GM18517 (cell line): ENCODE measurements around the gene BRD3OS.
"Not testable (repeated sequence)": the region's sequence is repeated elsewhere in the genome, so short reads cannot be mapped to it uniquely, and the experiment has no call there.

Experiments
- ATAC-seq: cut with Tn5 transposase; IDR thresholded peaks from one replicate; pipeline ENCODE4 v1.9.1; 2021; ENCODE audit warnings: mild to moderate bottlenecking, moderate library complexity; ENCODE audit not compliant: unreplicated experiment

BRD3OS gene

DNA sequence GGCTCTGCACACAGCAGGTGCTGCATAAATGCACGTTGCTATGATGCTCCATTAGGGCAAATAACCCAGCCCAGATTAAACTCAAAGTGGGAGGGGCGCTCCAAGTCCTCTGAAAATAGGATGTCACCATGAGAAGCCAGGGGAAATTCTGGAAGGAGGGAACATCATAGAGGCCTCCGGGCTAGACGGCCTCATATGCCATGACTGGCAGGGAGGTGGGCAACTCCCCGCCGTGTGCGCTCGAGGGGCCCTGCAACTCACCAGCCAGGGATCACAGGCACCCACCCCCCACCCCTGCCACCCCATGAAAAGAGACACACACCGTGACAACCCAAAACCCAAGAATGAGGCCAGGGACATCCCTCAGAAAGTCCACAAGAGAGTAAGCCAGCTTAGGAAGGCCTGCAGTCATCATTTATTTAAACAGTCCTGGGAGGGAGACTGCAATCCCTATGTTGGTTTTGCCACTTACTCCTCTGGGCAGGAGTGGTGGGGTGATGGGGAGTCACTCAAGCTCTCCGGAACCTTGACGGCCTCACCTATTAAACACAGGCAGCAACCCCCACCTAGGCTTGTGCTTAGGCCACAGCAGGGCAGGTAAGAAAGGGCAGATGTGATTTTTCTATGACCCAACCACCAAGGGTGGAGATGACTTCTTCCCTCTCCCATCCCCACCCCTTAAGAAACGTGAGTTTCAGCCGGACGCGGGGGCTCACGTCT lies 37.2 kb upstream of the BRD3OS start:
- ATAC-seq = no peak

DNA sequence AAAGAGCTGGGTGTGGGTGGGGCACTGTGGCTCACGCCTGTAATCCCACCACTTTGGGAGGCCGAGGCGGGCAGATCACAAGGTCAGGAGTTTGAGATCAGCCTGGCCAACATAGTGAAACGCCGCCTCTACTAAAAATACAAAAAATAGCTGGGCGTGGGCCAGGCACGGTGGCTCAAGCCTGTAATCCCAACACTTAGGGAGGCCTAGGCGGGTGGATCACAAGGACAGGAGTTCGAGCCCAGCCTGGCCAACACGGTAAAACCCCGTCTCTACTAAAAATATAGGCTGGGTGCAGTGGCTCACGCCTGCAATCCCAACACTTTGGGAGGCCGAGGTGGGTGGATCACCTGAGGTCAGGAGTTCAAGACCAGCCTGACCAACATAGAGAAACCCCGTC lies 36.5 kb upstream of the BRD3OS start:
- not testable (repeated sequence) for ATAC-seq

DNA sequence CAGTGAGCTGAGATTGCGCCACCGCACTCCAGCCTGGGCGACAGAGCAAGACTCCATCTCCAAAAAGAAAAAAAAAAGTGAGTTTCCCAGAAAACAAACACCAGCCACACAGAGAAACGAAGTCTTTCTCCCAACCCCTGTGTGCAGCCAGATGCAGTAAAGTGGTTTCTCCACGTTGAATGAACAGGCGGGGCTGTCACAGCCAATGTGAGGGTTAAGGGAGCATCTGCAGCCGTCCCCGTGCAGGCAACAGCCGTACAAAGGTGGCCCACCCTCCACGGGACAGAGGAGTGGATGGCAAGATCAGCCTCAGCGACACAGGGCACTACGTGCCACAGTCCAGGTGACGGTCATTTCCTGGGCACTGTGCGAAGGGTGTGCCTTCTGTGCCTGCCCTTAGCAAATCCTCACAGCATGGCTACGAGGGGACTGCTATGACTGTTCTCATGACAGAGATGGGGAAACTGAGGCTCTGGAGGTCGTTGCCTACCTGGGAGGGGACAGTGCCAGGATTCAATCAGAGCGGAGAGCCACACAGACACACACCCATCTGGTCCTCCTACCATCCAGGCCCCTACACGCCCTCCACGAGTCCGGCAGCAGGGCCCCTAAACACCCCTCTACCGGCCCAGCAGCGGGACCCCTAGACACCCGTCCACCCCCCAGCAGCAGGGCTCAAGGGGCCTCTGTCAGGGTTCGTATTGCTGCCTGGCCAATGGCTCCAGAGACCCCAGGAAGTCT lies 35.5 kb upstream of the BRD3OS start:
- ATAC-seq = no peak

DNA sequence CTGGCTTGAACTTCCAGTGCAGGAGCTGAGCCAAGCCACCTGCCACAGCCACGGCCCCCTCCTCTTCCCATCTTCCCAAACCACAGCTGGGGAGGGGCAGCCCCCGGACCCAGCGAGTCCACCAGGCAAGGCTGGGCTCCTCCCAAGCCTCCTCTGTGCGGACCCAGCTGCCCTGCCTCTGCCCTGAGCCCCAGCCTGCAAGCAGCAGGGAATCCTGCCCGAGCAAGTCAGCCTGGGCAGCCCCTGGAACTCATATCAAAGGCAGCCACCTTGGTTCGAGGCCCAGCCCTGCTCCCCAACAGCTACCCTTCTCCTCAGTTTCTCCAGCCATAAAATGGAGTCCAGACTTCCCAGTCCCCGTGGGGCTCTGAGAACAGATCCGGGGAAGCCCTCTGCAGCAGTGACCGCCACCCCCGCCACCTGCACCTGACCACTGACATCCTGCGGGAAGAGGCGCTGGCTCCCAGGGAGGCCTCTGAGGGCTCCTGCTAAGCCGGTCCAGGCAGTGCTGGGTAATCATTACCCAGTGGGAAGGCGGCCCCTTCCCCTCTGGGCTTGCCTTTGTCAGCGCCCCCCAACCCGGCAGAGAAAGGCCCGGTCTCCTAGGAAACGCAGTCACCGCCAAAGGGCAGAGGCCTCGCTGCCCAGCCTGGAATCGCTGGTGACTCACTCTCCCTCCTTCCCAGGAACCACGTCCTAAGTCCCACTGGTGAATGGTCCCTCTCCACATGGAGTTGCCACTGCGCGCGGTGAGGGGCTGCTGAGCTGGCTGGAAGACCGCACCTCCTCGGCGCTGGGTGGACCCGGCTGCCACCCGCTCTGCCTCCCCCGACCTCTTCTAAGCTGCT lies 34.7 kb upstream of the BRD3OS start:
- no peak for ATAC-seq

DNA sequence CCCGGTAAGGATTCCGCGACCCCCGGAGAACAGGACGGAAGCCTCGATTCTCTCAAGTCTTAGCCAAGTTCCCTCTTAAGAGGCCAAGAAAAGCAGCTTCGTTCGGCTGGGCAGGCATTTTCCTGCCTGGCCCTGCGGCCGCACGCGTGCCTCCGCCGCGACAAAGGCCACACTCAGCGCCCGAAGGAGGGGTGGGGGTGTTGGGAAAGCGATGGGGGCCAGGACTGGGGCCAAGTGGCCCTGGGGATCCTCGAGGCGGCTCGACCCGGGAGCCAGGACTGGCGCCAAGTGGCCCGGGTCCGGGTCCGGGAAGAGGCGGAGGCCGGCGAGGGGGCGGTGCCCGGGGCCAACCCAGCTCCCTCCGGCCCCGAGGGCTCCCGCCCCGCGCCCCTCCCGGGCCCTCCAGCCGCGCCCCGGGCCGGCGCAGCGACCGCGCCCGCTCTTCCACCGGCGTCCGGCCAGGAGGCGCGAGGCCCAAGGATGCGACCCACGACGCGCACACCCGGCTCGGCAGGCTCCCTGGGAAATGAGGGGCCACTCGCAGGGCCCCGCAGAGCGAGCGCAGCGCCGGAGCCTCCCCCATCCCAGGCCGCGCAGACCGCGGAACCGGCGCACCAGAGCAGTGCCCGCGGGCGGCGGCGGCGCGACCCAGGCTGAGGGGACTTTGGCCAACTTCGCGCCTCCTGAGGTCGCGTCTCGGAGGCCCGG lies 33.9 kb upstream of the BRD3OS start:
- ATAC-seq = no peak

DNA sequence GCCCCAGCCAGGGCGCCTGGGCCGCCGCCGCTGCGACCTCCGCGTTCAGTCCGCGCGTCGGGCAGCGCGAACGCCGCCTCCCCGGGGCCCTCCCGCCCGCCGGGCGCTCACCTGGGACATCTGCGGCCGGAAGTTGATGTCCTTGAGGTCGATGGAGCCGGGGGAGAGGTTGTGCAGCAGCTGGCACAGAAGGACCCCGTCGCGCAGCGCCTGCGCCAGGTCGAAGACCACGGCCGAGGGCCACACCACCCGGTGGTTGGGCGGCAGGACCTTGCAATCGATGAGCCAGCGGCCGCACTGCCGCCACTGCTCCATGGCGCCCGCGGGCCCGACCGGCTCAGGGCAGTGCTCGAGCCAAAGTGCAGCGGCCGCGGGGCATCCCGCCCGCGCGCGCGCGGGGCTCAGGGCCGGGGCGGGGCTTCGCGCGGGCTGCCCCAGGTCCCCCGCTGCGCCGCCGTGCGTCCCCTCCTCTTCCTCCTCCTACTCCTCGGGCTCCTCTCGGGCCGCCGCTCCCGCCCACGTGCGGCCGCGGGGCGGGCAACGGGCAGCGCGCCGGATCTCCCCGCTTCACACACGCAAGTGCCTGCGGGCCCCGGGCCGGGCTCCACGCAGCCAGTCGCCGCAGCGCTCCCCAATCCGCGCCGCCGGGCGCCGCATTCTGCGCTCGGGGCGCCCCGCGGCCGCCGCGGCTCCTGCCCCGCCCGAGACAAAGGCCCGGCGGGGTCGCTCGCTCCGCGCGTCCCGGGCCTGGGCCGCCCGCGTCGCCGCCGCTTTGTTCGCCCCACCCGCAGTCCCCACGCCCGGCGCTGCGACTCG lies 33.1 kb upstream of the BRD3OS start, which contains the start of gene VAV2:
Gene VAV2 (minus strand): TSS at position 361 of the 816 bp plus-strand sequence. CDS start 46 bp downstream, at position 315.
- ATAC-seq = peak; percentile 50

DNA sequence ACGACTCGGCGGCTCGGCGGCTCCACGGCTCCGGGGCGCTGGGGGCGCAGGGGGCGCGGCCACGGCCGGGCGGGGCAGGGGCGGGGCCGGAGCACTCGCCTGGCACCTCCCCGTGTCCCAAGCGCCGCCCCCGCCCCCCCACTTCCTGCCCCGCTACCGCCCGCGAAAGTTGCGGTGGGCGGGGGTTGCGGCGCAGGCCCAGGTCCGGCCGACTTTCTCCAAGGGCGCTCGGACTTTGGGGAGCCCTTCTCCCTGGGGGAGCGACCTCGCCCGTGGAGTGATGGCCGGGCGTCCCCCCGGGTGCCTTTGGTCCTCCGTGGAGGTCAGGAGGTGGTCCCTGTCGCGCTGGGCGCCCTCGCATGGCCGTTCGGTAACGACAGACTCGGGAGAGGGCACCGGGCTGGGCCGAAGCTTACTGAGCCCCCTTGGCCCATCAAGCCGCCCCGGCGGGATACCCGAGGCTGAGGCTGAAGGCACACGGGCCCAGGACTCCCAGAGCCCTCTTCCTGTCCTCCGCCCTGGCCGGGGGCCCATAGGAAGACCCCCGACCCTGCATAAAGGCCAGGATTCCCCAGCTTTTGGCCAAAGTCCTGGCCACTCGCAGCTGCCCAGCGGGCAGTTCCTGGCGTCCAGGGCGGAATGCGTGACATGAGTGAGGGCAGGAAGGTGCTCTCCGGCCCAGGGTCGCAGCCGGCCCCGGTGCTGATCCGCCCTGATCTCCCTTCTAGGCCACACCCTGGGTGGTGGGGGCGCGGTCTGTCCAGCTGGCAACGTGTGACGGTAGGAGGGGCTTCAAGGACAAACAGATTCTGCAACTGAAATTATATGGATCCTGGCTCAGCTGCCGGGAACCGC lies 32.3 kb upstream of the BRD3OS start:
- ATAC-seq = peak; percentile 31

DNA sequence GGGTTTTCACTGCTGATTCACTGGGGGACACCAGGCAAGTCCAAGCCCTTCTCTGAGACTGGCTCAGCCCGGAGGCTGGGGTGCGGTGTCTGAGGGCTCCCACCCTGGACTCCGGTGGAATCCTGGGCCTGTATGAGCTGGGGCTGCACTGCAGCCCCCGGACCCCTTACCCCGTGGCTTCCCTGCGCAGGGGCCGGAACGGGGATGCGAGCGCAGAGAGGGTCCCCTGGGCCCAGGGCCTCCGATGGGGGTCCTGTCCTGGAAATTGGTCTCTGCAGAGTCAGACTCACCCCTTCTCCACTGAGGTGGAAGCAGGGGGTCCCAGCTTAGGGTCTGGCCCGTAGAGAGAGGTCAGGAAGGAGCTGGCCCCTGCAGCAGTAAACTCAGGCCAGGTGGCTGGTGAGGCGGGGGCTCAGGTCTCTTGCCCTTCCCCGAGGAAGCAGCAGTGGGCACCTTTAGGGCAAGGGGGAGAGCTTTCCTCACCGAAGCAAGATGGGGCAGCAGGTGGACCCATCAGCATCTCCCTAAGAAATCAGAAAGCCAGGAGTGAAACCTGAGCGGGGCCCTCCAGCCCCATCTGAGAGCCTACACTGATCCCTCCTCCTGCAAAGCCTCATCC lies 31.5 kb upstream of the BRD3OS start:
- ATAC-seq = no peak

DNA sequence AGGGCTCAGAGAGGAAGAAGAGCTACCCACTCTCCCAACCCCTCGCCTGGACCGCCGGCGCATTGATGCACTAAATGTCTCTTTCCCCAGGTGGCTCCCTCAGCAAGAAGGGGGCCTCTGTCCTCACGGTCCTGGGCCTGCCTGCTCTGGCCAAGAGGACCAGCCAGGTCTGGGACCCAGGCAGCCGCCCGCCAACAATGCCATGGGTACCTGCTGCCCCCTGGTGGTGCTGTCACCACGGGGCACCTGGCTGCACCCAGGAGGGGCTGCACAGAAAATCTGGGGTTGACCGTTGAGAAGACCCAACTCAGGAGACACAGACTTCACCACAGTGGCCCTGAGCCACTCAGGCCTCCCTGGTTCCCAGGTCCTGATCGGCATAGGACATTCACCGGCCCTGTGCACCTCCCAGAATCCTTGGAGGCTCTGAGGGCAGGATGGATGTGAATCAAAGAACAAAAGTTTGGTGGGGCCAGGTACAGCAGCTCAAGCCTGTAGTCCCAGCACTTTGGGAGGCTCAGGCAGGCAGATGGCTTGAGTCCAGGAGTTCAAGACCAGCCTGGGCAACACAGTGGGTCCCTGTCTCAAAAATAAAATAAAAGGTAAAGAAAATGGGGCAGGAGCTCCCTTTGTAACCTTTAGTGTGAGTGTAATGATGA lies 30.8 kb upstream of the BRD3OS start:
- ATAC-seq = no peak

DNA sequence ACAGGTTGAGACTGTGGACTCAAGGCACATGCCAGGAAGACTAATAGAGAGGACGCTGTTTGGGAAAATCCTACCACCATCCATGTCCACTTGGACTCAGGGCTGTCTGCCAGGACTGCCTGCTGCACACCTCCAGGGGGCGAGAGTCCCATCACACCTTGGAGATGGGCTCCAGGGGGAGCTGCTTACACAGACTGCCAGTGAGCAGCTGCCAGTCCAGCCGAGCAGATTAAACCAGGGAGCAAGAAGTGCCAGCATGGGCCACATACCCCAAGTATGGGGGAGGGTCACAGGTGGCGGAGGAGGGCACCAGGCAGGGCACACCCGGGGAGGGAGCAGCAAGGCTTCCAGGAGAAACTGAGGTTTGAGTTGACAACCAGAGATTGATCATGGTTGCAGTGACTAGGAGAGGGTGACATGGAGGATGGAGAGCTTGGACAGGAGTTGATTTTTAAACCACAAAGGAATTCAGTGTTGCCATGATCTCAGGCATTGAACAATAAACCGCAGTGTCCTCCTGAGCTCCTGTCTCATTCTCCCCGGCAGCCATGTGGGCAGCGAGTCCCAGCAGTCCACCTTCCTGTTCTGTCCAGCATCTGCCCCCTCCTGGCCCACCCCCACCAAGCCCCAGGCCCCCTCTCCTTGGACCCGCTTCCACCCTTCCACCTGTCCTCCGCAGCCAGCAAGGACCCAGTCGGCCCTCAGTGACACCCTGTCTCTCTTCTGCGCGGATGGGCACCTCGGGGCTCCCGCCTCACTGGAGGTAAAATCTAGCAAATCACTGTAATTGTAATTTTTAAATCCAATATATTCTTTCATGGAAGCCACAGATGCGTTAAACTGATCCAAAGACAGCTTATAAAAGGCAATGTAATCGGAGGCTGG lies 30.0 kb upstream of the BRD3OS start:
- ATAC-seq = no peak

DNA sequence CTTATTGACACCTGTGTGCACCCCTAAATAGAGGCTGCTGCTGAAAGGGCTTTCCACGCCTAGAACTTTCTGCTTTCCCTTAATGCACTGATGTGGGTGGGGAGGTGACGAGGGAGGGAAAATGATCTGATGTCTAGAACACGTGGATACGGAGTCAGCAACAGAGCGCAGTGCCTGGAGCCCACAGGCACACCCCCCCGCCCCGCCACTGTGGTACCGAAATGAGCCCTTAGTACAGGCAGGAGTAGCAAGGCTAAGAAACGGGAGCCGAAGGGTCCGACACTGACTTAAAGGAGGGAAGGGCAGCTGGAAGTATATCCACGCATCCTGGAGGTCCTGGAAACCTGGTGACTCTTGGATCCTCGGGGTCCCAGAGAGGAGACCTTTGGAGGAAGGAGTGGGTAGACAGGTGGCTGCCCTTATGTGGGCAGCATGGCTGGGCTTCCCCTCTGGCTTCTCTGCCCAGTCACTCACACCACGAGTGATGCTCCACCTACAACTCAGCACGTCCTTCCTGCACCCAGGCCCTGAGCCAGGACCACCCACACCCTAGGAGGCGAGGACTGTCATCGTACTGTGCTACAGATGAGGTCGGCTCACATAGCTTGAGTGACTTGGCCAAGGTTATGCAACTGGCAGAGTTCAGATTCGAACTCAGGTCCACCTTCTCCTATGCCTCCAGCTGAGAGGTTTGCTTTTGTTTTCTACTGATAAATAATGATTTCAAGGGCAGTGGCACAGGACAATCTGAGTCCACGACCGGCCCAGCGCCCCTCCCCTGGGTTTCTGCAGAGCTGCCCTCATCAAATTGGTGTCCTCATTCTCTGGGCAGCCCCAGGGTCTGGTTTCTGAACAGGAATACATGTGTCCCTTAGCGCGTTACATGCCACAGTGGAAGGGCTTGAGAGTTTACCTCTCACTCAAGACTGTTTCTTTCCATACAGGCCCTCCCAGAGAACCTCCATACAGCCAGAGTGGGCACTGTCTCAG lies 28.5 kb upstream of the BRD3OS start:
- ATAC-seq = no peak

DNA sequence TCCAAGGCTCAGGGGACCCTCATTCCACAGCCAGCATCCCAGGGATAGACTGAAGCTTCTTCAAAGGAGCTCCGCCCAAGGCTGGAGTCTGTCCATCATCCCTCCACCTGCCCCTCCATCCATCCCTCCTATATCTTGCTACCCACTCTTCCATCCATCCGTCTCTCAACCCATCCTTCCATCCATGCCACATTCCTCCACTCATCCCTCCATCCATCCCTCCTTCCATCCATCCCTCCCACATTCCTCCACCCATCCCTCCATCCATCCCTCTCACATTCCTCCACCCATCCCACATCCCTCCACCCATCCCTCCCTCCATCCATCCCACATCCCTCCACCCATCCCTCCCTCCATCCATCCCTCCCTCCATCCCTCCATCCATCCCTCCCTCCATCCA lies 27.7 kb upstream of the BRD3OS start:
- no peak for ATAC-seq

DNA sequence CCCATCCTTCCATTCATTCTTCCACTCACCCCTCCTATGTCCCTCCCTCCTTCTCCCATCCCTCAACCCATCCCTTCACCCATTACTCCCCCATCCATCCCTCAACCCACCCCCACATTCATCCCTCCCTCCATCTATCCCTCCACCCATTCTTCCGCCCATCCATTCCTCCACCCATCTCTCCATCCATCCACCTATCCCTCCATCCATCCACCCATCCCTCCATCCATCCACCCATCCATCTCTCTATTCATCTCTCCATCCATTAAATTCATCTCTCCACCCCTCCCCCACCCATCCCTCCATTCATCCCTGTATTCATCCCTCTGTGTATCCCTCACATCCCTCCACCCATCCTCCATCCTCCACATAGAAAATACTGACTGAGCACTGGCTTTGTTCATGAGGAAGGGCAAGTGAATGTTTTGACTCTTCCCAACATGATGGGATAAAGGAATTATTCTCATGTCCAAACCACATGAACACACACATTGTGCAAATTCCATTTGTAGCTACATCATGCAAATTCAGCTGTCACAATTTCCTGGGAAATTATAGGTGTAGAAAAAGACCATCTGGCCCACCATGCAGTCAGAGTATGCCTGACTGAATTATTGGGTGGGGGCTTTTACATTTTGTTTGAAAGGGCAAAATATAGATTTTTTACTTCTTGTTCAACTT lies 26.2 kb upstream of the BRD3OS start:
- no peak for ATAC-seq

DNA sequence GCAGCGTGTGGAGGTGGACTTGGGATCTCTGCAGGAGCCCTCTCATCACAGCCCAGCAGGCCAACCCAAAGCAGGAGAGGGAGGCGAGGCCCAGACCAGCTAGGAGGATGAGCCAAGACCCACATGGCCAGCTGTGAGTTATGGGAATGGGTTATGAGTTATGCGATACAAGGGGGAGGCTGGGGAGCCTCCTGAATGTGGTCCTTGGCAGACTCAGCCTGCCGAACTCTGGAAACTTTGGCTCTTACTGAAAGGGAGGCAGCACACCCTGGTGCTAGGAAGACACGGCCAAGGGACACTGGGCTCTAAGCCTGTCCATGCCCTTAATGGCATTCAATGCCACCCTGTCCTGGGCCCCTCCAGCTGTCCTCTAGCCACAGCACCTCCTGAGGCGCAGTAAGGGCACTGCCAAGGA lies 25.4 kb upstream of the BRD3OS start:
- no peak for ATAC-seq

DNA sequence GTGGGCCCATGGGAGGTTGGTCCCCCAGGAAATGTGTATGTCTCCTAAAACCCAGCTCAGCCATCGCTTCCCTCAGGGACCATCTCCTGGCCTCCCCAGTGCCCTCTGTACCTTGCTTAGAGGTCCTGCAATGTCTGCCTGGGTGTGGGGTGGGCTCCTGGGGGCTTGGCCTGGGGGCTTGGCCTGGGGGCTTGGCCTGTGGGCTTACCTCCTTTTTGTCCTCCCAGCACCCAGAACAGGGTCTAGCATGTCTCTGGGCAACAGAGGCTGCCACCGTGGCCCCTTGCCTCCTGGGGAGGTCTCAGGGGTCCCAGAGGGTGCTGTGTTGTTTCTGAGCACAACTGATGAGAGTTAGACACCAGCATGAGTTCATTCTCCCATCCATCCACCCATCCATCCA lies 22.5 kb upstream of the BRD3OS start:
- no peak for ATAC-seq
